HG02870 (cell line): ENCODE data around the gene SLC6A18.

ENCODE experiments used
- ATAC-seq: cut with Tn5 transposase; IDR thresholded peaks from one replicate; pipeline ENCODE4 v1.9.1; 2021; ENCODE audit warnings: mild to moderate bottlenecking, moderate library complexity; ENCODE audit not compliant: unreplicated experiment

SLC6A18 gene, protein sequence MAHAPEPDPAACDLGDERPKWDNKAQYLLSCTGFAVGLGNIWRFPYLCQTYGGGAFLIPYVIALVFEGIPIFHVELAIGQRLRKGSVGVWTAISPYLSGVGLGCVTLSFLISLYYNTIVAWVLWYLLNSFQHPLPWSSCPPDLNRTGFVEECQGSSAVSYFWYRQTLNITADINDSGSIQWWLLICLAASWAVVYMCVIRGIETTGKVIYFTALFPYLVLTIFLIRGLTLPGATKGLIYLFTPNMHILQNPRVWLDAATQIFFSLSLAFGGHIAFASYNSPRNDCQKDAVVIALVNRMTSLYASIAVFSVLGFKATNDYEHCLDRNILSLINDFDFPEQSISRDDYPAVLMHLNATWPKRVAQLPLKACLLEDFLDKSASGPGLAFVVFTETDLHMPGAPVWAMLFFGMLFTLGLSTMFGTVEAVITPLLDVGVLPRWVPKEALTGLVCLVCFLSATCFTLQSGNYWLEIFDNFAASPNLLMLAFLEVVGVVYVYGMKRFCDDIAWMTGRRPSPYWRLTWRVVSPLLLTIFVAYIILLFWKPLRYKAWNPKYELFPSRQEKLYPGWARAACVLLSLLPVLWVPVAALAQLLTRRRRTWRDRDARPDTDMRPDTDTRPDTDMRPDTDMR

DNA sequence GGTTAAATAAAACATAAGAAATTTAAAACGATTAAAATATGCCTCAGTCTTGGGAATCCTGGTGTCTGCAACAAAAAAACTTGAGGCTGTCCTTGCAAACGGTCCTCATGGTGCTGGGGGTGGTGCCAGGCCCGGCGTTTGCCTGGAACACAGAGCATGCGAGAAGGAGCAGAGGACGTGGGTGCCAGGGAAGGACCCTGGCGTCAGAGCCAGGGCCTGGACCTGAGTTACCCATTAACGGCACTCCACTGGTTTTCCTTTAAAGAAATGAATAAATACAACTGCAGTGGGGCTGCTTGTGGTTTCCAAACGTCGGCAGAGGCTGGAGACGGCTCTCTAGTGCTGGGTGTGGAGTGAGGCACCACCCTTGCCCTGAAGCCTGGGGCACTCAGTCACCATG, at the start of gene SLC6A18:
Gene SLC6A18 (plus strand): TSS at position 301 of the 400 bp plus-strand sequence. CDS start 97 bp downstream, at position 398.
- no peak for ATAC-seq

DNA sequence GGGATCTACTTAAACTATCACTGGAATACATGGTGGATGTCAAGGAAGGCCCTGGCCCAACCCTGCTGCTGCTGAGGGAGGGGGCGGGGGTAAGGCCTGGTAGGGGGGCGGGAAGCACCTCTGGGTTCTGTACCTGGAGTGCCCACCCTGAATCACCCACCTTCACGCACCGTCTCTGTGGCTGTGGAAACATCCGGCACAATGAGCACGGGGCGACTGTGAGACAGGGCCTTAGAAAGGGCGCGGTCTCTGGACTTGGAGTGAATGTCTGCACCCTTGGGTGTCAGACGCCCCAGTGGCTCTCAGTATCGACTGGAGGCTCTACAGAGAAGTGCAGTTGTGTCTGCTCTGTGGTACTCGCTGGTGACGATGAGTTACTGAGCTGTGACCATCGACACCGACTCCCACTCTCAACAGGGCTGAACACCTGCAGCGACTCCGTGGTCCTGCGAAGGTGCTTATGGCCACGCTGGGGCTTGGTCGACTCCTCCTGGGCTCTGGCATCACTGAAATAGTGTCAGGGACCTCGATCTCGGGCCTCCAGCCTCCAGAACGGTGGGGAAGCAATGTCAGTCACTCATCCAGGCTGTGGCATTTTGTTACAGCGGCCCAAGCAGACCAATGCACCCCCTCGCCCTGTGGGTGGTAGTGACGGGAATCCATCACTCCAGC, 49.2 kb upstream of the SLC6A18 start:
- no peak for ATAC-seq

DNA sequence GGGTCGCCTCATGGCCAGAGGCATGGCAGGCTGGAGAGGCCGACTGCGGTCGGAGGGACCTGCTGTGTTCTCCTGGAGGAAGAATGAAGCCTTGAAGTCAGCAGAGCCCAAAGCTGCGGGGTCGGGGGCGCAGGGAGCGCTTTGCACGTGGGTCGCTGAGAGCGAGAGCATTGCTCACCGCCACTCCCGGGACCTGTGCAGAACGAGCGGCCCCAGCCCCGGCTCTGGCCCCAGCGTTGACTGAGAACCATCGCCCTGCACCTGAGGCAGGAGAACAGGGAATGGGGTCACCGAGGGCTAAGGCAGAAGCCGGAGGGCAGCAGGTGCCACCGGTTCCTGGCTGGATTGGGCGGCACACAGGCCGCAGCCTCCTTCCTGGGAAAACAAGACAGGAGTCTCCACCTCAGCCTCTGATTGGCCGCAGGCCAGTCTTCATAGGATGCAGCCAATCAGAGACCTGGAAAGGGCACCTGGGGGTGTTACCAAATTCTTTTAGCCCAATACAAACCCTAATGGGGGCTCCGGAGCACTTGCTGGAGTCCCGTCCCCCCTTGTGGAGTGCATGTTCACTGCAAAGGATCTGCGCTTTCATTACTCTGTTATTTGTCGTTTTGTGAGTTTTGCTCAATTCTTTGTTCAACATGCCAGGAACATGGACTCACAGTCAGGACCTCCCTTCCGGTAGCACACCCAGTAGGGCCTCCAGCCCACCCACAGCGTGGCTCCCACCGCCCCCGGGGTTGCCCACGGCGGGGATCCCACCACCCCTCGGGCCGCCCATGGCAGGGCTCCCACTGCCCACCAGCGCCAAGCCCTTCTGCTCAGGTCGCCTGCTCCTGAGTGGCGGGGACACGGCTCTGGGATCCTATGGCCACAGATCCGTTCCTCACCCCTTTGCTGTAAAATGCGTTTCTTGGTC, 48.4 kb upstream of the SLC6A18 start:
- ATAC-seq, result no peak

DNA sequence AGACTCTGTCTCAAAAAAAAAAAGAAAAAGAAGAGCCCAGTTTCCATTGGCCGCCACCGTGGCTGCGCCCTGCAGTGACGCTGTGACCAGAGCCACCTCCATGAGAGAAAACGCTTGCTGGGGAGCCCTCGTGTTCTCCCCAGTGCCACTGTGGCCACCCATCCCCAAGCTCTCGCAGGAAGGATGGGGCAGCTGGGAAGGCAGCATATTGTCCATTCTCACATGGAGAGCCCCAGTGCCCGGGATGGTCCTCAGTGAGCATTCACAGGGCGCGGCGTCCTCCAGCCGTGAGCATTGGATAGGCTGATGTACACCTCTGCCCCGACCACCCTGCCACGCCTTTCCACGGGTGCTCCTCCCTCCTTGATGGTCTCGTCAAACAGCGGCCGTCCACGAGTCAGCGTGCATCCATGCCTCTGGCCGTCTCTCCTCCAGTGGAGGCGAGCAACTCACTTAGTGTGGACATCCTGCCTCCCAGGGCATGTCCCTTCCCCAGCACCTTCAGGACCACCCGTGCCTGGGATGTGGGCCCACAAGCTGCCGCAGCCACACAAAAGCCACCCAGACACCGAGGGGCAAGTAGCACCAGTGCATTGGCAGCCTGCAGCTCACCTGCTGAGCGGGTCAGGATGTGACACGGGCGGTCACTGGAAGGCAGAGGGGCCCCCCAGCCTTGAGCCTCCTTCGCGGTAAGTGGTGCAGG, 47.2 kb upstream of the SLC6A18 start:
- ATAC-seq, result no peak

DNA sequence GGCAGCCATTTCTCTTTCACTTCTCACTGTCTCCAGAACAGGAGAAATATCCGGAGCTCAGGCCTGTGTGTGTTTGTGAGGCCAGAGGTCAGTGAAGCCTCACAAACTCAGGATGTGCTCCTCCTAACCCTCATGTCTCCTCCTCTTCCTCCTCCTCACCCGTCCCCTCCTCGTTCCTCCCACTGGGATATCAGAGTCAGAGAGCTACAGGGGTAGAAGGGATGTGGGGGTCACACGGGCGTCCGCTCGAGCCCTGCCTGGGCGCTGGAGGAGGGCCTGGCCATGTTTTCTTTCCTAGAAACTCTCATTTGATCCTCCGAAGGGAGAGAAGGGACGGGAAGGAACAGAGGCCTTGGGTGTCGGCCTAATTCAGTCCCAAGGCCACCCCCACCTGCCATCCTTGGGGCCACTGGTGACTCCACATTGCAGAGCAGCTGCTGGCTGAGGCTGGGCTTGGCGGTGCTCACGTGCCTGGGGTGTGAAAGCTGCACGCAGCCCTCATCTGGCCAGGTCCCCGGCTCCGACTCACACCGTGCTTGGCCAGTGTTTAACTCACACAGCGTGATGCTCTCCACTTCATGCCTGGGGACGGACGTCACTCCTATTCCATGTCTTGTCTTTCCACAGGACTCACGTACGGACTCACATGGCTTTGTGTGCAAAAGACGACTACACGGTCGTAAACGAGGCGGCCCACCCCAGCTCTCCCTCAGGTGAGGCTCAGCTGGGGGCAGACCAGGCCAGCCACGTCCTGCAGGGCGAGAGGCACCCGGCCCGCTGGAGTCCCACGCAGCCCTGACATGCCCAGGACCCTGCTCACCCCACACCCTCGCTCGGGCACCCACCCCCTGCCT, 46.4 kb upstream of the SLC6A18 start:
- no peak for ATAC-seq

DNA sequence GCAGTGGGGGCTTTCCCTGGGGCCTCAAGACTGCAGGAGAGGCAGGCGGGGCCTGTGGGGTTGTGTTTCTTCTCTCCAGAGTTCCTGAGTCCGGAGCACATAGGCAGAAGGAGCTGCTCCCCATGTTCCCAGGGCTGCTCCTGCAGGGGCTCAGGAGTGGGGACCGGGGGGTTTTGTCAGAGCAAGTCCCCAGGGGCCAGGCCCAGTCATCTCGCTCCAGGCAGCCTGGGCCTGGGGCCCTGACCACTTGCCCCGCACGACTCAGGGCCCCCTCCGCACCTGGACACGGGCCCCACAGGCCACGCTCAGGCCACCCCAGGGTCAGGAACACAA, 45.8 kb upstream of the SLC6A18 start:
- no peak for ATAC-seq

DNA sequence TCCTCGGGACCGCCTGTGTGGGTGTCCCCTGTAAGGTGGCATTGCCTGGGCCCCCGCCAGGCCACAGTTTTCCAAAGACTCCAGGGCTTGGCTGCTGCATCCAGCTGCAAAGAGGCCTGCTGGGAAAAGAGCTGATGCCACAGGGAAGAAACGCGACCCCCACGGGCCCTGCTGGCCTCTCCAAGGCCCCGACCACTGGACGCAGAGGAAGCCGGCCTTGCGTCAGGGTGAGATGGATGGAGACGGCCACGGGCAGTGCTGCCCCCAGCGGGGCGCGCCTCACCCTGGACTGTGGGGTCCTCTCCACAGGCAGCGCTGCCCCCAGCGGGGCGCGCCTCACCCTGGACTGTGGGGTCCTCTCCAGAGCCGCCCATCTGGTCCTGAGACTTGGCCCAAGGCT, 45.1 kb upstream of the SLC6A18 start:
- ATAC-seq, result no peak

DNA sequence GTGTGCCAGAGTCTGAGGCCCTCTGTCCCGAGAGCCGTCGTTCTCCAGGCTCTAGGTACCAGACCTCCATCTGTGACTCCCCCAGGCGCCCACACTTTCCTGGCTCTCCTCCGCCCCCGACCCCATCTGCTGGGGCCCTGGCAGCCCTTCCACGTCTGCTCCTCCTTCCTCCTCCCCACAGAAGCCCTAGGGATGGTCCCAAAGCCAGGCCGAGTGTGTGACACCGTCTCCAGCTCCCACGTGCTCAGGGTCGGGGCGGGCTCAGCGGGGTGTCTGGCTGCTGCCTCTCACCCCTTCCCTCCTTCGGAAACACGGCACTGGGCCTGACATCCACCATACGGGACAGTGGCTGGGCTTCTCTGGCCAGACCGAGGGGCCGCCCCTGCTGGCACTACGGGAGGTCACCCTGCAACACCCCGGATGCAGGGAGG, 44.3 kb upstream of the SLC6A18 start:
- no peak for ATAC-seq

DNA sequence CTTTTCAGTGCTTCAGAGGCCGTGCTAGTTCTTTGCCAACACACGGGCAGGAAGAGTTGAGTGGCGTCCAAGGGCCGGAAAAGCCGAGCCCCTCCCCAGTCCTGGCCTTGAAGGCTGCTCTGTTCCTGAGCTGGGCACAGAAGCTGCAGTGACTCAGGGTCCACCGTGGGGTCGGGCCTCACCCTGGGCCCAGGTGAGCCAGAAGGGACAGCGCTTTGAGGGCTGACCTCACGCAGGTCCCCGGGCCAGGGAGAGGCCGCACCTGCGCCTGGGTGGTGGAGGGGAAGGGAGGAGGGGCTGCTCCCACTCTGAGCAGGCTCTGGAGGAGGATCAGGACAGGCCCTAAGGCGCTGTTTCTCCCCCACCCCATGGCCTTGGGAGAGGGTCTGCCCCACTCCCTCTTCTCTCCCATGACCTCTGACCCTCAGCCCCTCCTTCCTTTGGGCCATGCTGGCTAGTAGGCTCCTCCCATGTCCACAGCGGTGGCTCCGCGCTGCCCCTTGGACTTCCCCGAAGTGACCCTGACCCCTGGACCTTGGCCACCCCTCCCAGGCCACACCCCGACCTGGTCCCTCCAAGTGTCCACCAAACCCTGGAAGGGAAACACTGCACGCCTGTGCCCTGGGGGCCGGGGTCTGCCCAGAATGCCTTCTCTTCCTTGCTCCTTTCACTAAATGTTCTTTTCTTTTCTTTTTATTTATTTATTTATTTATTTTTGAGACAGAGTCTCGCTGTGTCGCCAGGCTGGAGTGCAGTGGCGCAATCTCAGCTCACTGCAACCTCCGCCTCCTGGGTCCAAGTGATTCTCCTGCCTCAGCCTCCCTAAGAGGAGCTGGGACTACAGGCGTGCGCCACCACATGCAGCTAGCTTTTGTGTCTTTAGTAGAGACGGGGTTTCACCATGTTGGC, 43.5 kb upstream of the SLC6A18 start:
- ATAC-seq, result no peak

DNA sequence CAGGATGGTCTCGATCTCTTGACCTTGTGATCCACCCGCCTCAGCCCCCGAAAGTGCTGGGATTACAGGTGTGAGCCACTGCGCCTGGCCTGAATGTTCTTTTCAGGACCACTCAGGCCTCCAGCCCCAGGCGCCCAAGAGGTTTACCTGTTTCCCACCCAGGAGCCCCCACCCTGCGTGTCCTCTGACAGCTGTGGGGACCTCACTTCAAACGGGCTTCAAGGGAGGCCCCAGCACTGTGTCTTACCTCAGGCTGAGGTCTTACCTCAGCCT, 42.9 kb upstream of the SLC6A18 start:
- ATAC-seq, result no peak

DNA sequence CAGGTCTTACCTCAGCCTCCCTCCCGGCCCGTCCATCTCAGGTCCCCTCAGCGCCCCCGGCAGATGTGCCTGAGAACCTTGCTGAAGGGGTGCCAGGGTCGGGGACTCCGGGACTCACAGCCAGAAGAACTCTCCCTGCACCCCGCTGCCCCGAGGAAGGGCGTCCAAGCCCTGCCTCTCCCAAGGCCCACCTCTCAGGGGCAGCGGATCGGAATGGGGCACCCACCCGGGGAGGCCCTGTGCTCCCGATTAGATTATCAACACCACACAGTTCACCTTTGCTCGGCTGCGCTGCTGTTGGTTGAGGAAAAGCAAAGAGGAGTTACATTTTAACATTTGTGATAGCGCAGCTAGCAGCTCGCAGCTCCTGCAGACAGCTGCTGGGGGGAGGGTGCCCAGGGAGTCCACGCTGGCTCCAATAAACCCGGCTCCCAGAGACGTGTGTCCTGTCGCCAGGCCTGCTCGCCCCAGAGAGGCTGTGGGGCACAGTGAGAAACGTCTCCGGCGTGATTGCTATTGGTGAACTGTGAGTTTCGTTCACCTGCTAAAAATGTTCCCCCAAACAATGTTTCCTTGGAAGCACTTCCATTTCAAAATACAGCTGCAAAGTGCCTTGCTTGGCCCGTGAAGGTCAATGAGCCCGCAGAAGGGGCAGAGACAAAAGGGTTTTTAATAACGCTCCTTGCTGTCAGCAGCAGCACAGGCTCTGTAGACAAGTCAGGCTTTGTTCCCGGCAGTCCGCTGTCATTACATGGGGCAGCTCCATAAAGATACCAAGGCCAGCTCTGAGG, 42.4 kb upstream of the SLC6A18 start:
- no peak for ATAC-seq

DNA sequence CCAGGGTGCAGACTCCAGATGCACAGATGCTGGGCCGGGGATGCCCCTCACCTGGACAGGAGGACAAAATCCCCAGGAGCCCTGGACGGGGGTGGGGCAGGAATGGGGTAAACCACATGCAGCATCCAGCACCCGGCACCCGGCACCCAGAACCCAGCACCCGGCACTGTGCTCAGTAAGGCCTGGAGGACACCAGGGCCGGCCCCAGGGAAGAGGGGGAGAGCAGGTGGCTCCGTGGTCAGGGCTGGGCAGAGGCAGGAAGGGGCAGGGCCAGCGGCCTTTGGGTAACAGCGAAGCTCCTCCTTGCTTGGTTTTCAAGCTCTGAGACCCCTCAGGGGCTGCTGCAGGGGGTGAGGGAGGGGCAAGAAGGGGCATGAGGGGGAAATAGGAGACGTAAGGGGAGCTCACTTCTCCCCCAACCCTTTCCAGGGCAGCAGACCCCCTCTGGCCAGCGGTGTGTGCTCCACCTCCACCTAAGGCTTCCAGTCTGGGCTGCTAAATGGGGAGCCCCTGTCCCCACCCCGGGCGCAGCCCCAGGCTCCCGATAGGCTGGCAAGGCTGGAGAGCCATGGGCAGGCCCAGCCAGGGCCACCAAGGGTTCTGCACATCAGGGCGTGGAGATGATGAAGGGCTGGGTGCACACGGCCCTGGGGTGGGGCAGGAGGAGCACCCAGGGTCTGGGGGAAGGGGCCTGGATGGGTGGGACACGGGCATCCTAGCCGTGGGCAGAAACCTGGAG, 41.6 kb upstream of the SLC6A18 start:
- no peak for ATAC-seq

DNA sequence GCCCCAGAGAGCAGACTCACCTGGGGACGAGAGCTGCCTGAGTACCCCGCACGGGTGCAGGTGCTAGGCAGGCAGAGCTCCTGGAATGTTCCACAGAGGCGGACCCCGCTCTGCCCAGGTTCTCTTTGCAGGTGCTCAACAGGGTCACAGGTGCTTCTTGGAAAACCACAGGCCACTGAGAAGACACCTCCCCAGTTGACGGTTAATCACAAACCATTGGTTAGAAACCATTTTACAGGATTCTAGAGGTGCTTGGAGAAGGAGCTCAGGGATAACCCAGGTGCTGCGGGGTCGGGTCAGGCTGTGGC, 41.1 kb upstream of the SLC6A18 start:
- ATAC-seq, result no peak

DNA sequence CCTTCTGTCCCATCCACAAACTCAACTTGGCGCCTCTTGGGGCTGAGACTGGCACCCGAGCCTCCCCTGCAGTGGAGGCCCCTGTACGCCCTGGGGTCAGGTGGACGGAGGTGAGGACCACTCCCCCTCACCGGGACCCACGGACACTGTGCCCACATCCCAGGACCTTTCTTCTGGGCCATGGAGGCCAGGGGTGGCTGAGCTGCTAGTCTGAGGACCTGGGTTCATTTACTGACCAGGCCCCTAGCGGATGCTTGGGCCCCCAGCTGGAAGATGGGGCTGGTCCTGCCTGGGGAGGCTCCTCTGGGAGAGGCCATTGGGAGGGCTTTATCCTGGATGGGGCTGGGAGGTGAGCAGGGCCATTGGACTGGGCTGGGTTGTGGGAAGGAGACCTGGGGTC, 40.7 kb upstream of the SLC6A18 start:
- no peak for ATAC-seq

DNA sequence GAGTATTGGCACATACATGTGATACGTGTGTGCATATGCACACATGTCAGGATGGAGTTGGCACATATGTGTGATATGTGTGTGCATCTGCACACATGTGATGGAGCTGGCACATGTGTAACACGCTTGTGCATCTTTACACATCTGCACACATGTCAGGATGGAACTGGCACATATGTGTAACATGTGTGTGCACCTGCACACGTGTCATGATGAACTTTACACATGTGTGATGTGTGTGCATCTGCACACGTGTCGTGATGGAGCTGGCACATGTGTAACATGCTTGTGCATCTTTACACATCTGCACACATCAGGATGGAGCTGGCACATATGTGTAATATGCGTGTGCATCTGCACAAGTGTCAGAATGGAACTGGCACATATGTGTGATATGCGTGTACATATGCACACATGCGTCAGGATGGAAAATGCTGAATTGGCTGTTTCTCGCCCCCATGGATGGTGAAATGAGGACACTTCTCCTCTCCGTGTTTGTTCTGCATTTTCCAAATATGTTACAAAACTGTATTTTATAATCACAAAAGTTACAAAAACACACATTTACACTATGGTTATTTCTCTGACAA, 40.0 kb upstream of the SLC6A18 start:
- no peak for ATAC-seq

DNA sequence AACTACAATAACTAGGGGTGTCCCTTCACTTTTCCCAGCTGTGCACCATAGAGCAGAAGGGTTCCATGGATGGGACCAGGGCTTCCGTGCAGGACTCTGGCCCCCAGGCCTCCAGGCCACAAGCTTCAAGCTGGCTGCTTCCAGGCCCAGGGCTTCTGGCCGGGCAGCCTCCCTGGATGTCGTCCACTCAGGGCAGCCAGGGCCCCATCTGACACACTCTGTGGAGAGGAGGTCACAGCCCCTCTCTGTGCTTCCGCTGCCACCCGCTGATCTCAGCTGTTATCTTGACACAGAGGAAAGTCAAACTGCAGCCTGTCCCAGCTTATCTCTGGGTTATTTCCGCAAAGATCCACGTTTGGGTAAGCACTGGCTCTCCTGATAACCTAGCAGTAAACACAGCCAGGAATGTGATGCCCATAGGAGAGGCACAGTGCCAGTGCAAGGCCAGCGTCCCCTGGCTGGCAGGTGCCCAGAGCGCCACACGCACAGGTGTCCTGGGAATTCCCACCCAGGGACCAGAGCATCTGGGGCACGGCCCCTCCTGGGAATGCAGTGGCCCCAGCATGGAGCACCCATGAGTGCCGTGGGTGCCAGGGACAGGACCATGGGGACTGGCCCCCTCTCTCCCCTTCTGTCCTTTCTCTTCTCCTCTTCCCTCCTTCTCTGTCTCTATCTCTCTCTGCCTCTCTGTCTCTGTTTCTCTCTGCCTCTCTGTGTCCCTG, 39.4 kb upstream of the SLC6A18 start:
- ATAC-seq, result no peak
